ENCODE data around the gene LDHA.

DNA sequence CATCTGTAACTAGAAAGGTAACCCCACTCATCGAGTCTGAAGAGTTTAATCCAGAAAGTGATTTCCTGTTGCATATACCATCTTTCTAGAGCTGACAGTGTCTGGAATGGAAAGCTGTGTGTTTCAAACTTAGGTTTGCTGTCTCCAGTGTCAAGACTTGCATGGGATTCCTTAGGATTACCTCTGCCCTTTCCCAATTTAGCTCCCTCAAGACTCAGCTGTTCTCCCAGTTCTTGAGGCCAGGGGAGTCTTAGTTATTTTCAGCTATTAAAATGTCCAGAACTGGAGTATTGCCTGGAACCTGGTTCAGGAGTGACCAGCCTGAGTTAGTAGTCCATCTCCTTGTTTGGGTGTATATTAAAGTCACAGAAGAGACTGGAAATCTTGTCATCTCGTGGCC, 25.0 kb upstream of the LDHA start:
- TF ChIP-seq SUZ12 (IDR thresholded peaks at IDR 0.05; ENCODE audit: extremely low read depth, insufficient read depth, insufficient read length) (no peak), ZNF274 (IDR thresholded peaks at IDR 0.05; ENCODE audit: low read depth, low read length) (no peak), YY1 (IDR thresholded peaks at IDR 0.05; ENCODE audit: insufficient read depth, insufficient read length) (no peak)

Measured in NT2/D1 (cell line).